Stimulated activated naive CD4-positive, alpha-beta T cell (primary cell): ENCODE measurements around the gene FHIT.

ENCODE experiments used
- DNase-seq, 6 experiments: peaks; one replicate each; lab custom pipeline; 2025; lab: John Stamatoyannopoulos, UW

The FHIT gene

GRCh38 chr3:60835796-60836195 lies 415.5 kb downstream of the FHIT start:
- DNase-seq, result no peak

- no peak for DNase-seq
Measured at GRCh38 chr3:60829058-60829457, 422.2 kb downstream of the FHIT start.

GRCh38 chr3:60827666-60828065 lies 423.6 kb downstream of the FHIT start:
- no peak for DNase-seq

- DNase-seq, result no peak
Measured at GRCh38 chr3:60826511-60826910, 424.7 kb downstream of the FHIT start.

GRCh38 chr3:60812502-60812901 lies 438.8 kb downstream of the FHIT start:
- DNase-seq, result no peak

GRCh38 chr3:60810881-60811280 lies 440.4 kb downstream of the FHIT start:
- DNase-seq, result no peak

- no peak for DNase-seq
Measured at GRCh38 chr3:60809857-60810610, 441.2 kb downstream of the FHIT start.

GRCh38 chr3:60803216-60804173 lies 447.8 kb downstream of the FHIT start:
- DNase-seq, result no peak

GRCh38 chr3:60801307-60801706 lies 449.9 kb downstream of the FHIT start:
- DNase-seq, result no peak

GRCh38 chr3:60798456-60798855 lies 452.8 kb downstream of the FHIT start:
- no peak for DNase-seq

GRCh38 chr3:60792249-60792852 lies 458.9 kb downstream of the FHIT start:
- DNase-seq, result no peak

- no peak for DNase-seq
Measured at GRCh38 chr3:60788185-60788584, 463.1 kb downstream of the FHIT start.

- no peak for DNase-seq
Measured at GRCh38 chr3:60781935-60782334, 469.3 kb downstream of the FHIT start.

- DNase-seq, result no peak
Measured at GRCh38 chr3:60779637-60780036, 471.6 kb downstream of the FHIT start.

- no peak for DNase-seq
Measured at GRCh38 chr3:60775985-60776384, 475.3 kb downstream of the FHIT start.

GRCh38 chr3:60774617-60775016 lies 476.6 kb downstream of the FHIT start:
- no peak for DNase-seq

- no peak for DNase-seq
Measured at GRCh38 chr3:60772584-60772983, 478.7 kb downstream of the FHIT start.

- DNase-seq, result no peak
Measured at GRCh38 chr3:60771766-60772165, 479.5 kb downstream of the FHIT start.

- DNase-seq, result no peak
Measured at GRCh38 chr3:60770532-60770931, 480.7 kb downstream of the FHIT start.

- no peak for DNase-seq
Measured at GRCh38 chr3:60767536-60767935, 483.7 kb downstream of the FHIT start.

- no peak for DNase-seq
Measured at GRCh38 chr3:60765776-60766175, 485.5 kb downstream of the FHIT start.

- no peak for DNase-seq
Measured at GRCh38 chr3:60764870-60765269, 486.4 kb downstream of the FHIT start.

- no peak for DNase-seq
Measured at GRCh38 chr3:60760145-60760544, 491.1 kb downstream of the FHIT start.
